CD4-positive, alpha-beta T cell treated with Interleukin-17A for 1 hour (primary cell): ENCODE data around the gene KLHL12.

Experiments
- DNase-seq: peaks from one replicate; pipeline ENCODE4 v3.0.0-alpha.2; 2020

The KLHL12 gene

DNA sequence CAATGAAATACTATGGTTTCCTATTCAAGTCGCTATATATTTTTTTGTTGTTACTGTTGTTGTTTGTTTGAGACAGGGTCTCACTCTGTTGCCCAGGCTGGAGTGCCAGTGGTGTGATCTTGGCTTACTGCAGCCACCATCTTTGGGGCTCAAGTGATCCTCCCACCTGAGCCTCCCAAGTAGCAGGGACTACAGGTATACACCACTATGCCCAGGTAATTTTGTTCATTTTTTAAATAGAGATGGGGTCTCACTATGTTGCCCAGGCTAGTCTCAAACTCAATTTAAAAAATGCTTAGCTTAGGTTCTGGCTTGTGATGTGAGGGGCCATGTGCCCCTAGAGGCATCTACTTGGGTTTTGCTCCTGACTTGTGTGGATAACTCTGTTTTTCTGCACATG, 47.9 kb downstream of the KLHL12 start:
- no peak for DNase-seq

DNA sequence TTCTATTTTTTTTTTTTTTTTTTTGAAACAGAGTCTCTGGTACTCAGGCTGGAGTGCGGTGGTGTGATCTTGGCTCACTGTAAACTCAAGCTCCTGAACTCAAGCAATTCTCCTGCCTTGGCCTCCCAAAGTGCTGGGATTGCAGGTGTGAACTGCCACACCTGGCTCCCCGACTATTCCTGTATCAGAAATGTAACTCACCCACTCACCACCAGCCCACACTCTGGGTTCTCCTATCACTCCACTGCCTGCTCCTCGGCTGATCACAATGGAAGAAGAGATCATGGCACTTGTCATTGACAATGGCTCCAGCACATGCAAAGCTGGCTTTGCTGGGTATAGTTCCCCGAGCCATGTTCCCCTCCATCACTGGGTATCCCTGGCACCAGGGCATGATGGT, 54.0 kb downstream of the KLHL12 start:
- DNase-seq: no peak

DNA sequence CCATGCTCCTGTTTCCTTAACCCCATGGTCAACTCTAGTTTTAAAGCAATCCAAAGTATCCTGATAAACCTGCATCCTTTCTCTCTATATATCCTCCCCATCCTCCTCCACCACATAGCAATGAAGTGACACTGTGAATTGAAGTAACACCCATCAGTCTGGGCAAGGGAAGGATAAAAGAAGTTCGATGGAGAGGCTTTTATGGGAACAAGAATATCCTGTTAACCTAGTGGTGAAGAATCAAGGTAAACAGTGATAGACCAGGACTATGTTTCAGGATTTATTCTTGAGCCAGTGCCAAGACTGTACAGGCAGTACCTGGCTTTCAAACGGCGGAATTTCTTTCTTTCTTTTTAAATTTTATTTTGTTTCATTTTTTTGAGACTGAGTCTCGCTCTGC, 55.7 kb downstream of the KLHL12 start:
- no peak for DNase-seq

DNA sequence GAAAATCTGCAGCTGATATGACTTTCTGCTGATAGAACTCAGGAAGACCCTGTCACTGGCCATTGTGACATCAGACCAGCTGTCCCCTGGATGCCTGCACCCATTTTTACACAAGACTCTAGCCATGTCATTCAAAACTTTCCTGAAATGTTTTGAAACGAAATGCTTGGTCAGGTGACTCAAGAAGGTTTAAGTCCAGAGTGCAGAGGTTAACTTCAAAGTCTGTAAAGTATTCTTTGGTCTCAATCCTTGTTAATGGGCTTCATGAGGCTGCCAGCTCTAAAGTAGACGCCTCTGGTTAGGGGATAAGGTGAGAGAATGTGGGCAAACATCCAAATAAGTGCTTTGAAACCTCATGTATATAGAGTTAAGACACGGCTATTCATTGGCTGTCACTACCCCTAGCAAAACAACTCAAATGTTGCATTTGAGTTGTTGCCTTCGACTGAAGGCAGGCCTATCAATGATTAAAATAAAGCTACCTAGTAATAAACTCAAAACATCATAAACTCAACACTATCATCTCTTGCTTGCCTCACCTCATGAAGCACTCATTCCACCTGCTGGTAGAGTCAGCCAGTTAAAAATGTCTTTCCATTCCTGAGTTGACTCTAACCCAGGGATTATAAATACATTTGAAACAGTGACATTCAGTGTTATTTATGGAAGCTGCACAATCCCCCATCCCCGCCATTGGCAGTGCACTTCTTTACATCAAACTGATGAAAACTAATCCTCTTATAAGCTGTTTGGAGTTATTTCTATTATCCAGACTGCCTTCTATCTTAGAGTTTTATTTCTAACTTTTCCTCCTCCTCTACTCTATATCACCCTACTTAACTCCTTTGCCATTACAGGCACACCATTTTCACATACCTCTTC, 64.1 kb downstream of the KLHL12 start:
- no peak for DNase-seq

DNA sequence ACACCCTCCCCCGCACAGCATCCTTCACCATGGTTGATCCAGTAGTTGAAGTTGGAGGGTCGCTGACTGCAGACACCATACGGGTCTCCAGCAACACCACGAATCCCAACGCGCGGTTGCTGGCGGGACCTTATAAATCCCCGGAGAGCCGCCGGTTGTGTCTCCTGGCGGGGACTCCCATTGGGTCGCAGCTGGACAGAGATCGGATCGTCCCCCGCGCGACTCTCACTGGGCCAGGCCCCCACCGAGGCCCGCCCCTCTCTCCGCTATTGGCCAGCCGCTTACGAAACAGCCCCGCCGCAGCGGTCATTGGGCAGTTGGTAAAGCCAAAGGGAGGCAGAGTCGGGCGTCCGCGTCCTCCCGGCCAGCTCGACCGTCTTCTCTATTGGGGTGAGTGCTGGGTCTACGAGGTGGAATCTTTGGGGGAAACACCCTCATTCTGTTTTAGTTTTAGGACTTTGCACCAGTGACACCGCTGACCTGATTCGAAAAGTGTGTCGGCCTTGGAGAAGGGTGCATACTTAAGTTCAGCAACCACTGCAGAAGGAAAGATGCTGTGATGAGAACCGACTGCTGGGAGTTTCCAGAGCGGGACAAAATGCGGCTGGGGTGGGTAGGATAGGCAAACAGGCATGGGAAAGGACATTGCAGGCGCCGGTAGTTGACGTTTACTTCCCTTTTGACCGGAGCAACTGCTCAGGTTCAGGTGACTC, 65.5 kb downstream of the KLHL12 start:
- peak; percentile 31 for DNase-seq

DNA sequence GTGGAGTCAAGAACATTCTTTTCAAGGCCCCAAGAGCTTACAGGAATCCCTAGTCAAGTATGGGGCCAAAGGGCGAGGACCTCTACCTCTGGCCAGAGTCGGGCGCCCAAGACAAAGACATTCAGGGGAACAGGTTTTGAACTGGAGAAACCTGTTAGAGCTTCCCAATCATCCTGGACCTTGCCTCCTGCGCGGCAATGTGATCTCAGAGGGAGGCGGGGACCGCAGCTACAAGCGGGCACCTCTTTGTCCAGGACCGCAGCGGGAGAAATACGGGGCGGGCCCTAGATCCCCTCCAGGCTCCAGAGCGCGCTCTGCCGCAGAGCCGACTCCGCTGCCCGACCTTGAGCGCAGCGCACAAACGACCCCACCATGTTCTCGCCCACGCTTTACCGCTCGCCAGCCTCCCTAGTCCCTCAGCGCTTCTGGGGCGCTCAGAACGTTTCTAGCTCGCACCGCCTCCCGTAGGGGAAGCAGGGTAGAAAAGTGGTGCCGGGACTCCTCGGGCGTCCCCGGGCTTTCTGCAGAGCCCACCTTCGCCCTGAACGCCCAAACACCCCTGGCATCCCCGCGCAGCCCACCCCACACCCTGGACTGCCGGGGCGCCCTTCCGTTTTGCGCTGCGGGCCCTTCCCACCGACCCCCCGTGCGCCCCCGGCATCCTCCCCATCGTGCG, 66.2 kb downstream of the KLHL12 start:
- no peak for DNase-seq

DNA sequence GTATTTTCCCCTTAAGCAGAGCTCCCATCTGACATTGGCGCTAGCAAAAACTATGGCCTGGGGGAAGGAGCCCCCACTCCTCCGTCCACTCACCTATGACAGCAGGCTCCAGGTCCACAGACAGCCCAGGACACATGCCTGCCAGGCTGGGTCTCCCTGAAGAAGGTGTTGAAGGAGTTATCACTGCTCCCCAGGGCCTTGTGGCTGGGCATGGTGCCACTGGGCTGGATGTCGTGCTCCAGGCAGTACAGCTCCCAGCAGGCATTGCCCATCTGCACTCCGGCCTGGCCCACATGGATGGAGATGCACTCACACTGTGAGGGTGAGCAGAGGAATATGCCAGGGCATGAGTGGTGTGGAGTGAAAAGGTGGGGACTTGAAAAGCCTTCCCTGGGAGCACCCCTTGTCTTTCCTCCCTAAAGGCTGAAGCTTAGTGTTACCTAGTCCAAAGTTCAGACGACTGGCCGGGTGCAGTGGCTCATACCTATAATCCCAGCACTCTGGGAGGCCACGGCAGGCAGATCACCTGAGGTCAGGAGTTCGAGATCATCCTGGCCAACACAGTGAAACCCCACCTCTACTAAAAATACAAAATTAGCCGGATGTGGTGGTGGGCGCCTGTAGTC, 68.1 kb downstream of the KLHL12 start:
- no peak for DNase-seq

DNA sequence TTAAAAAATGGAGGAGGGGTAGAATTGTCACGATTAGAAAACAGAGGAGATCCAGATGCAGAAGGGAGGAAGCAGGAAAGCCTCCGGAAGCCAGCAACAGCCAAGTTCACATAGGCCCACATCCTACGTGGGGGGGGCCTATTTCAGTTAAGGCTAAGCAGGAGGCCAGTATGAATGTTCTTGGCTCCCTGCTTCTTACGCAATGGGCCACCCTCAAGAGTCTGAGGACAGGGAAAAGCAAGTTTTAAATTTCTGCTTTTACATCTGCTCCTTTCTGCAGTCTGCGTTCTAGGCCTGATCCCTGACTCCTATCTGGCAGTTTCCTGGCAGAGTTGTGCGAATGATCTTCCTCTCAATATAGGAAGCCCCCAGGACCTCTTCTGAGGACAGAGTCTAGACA, 68.7 kb downstream of the KLHL12 start:
- no peak for DNase-seq

DNA sequence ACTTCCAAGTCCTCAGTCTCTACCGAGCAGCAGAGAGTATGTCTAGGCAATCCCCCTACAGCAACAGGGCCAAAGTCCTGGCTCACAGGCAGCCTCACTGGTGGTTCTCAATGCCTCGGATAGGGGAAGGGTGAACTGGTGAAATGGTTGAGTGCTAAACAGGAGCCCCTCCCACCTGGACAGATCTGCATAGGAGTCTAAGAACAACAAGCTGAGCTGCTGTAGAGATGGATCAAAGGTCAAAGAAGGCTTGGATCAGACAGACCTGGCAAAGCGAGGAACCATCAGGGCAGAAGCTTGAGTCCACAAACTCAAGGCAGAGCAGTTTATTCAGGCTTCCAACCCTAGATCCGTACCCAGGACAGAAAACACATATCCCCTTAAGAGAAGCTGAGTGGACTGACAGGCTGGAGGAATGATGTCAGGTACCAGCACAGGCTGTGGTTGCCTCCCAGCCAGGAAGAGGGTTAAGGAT, 69.9 kb downstream of the KLHL12 start:
- DNase-seq: no peak

DNA sequence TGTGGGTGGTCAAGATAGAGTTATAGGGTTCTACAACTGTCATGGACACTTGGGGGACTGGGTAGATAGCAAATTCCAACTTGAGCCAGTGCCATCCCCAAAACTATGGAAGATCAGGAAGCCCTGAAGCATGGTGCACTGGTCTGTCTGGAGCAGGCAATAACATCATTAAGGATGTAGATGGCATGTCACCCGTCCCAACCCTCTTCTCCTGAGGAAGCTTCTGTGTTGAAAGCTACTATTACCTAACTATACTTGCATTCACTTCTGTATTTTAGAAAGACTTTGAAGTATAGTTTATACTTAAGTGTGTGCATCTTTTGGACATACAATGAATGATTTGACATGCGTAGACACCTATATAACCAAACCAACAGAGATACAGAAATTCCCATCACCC, 71.0 kb downstream of the KLHL12 start:
- no peak for DNase-seq

DNA sequence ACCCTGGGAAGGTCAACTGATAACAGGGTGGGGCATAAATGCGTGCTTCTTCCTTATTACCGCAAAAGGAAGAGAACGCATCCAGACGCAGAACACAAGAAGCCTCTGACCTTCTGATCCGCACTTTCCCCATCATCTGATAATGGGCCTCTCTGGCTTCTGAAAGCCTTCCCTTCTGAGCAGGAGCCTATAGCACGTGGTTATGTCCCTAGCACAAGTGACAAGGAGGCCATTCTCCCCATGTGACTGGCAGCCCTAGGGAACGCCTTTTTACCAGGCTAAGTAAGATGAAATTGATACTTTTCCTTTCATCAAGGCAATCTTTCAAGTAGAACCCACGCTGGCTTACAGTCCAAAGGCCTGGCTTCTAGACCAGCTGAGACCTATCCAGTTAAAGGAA, 72.2 kb downstream of the KLHL12 start:
- DNase-seq: no peak

DNA sequence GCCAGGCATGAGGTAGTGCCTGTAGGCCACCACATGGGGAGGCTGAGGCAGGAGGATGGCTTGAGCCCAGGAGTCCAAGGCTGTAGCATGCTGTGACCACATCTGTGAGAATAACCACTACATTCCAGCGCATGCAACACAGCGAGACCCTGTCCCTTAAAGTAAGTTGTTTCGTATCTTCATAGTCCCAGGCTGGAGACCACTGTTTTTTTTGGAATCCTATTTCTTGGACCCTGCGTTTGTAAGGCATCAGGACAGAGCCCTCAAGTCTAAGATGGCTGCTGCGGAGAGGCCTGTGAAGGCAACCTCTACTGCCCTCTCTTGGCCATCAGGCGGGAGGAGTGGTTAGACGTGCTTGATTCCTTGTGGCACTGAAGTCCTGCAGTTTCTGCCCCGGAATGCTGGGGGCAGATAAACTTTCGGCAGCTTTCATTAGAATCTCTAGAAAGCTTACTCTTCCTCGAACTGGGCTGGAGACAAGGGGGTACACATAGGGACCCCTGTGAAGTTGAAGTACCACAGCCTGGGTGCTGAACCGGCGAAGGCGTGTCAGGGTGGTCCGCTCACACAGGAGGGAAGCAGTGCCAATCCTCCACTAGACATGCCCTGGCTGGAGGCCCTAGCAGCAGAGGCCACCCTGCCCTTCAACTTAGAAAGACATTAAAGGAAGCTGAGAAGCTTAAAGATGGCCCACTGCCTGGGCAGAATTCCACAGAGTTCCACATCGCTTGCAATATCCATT, 74.7 kb downstream of the KLHL12 start:
- DNase-seq: peak; percentile 43

DNA sequence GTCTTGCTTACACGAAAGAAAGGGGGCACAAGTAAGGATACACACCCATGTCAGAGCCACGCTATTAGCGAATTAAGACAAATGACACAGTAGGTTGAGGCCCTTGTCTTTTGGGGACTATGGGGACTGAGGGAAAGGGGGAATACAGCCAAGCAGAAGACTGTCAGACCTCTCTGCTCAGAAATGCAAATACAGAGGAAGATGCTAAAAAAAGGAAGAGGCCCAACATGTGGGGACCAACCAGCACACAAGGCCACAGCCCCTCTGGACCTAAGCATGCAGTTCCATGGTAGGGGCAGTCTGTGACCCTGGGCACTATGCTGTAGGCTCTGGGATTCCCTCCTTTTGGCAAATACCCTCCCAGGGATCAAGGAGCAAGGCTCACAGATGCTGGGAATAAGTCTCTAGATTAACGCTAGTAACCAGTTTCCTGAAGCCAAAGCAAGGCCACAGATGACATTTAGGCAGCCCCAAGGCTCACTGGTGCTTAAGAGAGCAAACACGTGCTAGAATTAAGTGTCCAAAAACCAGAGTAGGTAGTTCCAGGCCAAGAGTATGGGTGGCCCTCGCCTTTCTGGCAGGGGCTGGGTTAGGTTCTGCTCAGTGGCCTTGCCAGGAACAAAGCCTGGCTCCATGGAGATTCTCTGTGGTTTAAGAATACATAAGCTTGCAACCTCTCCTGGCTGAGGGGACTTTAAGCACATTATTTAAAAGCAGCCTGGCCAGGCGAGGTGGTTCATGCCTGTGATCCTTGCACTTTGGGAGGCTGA, 76.3 kb downstream of the KLHL12 start:
- DNase-seq: no peak

DNA sequence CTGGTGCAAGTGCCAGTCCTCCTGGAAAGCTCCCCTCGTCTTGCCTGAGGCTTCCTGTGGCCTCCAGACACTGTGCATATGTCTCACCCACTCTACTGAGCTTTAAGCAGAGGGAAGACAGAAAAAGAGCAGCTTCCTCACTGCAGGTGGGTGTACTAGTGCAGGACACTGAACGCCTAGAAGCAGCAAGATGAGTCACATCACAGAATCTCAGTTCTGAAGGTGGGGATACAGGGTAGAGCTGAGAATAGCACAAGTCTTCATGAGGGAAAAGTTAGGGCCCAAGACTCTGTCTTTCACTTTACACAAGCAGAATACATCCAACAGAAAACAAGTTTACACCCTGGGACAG, 78.9 kb downstream of the KLHL12 start:
- no peak for DNase-seq

DNA sequence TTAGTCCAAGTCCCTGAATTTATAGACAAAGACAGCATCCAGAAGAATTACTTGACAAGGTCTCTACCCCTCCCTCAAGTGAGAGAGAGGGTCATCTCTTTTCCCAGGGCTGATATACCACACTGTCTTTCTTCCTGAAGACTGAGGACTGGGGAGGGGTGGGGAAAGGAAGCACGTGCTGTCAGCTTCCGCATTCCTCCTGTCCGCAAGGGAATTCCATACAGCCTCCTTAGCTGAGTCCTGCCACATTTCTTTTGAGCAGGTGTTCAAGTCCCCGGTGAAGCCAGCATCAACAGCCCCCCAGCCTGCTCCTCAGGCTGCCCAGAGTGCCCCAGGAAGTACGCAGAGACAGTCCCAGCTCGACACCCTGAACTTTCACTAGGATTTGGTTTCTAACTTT, 82.1 kb downstream of the KLHL12 start:
- DNase-seq: no peak

DNA sequence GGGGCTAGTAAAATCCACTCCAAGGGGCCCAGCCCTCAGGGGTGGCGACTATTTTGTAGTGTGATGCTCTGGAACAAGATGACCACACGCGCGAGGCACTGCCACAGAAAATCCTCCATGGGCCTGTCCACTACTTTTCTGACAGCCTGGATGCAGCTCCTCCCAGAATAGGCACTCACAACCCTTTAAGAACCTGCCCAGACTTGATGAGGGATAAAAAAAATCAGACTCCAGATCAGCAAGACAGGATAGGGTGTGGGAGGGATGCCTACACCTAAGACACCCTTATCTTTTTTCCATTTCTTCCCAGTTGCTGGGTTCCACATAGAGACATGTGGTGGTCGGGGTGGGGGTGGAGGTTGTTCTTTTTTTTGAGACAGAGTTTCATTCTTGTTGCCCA, 82.8 kb downstream of the KLHL12 start:
- DNase-seq: no peak

DNA sequence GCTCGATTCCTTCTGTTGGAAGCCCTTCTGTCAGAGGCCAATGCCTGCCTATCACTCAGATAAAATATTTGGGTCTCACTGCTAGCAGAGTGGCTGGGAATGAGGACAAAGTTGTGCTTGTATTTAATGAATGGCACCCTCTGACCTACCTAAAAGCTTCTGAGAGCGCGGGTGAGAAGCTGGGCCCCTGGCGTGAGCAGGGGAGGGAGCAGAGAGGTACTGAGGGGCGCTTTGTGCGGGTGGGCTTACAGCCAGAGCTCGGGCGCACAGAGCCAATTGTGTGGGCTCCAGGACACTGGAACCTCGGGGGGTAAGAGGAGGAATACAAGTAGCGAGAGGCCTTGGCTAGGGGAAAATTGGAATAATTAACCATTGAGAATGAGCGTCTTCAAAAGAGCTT, 84.0 kb downstream of the KLHL12 start:
- no peak for DNase-seq
